Measurements from ENCODE around the gene DLGAP1. TPM values are rescaled to one million over a fixed set of nuclear protein-coding genes. Genes with fewer than 3 reads are reported as not detected.
"Not testable (repeated sequence)": the region's sequence is repeated elsewhere in the genome, so short reads cannot be mapped to it uniquely, and the experiment has no call there.

DLGAP1 gene
- total RNA-seq, 1 donor from 2014 or later, result 0.05 TPM

DNA sequence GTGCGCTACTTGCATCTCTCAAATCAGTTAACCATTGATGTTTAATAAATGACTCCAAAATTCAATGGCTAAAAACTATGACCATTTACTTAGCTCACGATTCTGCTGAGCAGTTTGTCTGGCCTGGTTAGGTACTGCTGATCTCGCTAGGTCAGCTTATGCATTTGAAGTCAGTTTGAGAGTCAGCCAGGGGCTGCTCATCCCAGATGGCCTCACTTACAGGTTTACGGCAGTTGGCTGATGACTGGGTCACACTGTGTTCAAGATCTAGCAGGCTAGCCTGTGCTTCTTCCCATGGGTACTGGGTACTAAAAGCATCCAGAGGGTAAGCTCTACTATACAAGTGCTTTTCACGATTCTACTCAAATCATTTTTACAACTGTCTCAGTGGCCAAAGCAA, 122.1 kb downstream of the DLGAP1 start:
- H3K4me1 Mint-ChIP-seq (ENCODE audit: unreplicated experiment), result no peaks in the 10 kb centered on the region
- peaks cover 7% of the 10 kb centered on the region for H3K9me3 Mint-ChIP-seq (ENCODE audit: unreplicated experiment)
- no peaks in the 10 kb centered on the region for H3K36me3 Mint-ChIP-seq (ENCODE audit: unreplicated experiment)
- no peak for DNase-seq (ENCODE audit: extremely low spot score, unreplicated experiment)
- H3K27ac Mint-ChIP-seq (ENCODE audit: unreplicated experiment), result no peak overlapping the region
- no peak overlapping the region for H3K4me3 Mint-ChIP-seq (ENCODE audit: unreplicated experiment)
- TF ChIP-seq, protein P1, sequence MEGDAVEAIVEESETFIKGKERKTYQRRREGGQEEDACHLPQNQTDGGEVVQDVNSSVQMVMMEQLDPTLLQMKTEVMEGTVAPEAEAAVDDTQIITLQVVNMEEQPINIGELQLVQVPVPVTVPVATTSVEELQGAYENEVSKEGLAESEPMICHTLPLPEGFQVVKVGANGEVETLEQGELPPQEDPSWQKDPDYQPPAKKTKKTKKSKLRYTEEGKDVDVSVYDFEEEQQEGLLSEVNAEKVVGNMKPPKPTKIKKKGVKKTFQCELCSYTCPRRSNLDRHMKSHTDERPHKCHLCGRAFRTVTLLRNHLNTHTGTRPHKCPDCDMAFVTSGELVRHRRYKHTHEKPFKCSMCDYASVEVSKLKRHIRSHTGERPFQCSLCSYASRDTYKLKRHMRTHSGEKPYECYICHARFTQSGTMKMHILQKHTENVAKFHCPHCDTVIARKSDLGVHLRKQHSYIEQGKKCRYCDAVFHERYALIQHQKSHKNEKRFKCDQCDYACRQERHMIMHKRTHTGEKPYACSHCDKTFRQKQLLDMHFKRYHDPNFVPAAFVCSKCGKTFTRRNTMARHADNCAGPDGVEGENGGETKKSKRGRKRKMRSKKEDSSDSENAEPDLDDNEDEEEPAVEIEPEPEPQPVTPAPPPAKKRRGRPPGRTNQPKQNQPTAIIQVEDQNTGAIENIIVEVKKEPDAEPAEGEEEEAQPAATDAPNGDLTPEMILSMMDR (IDR thresholded peaks at IDR 0.05), result no peak
- no peaks in the 10 kb centered on the region for H3K27me3 Mint-ChIP-seq (ENCODE audit: unreplicated experiment)

DNA sequence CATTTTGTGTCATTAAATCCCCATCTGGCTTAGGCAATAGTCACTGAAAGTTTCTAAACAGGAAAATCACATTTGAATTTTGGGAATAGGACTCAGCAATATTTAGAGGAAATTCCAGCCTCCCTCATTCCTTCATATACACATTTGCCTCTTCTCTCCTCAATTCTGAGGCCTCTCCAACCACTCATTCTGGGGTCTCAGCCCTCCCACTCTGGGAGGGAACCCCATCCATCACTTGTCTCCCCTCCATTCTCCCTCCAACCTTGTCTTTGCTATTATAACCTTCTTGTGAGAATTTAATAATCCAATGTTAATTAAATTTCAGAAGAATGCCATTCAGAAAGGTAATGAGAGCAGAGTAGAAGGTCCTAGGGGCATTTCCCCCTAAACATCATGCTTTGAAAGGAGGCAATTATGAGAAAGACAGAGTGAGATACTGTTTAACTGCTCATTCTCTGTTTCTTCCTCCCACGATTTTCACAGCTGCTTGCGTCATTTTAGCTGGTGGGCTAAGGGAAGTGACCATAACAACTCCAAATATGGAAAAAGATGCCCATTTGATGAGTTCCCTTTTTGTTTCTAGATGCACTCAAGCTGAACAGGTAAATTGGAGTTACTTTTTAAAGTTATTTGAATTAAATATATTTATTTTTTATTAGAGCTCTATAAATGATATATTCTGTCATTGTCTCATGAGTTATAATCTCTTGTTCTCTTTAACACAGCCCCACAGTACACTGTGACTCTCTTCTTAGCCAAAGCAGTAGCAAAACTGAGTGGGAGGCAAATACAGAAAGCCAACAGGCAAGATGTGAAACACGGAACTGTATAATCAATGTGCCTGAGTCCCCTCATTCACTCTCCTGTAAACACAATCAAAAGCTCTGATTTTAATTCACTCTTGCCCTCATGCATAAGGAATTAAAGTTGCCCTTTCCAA, 135.1 kb downstream of the DLGAP1 start:
- DNase-seq (ENCODE audit: extremely low spot score, unreplicated experiment), result no peak
- no peaks in the 10 kb centered on the region for H3K36me3 Mint-ChIP-seq (ENCODE audit: unreplicated experiment)
- H3K4me3 Mint-ChIP-seq (ENCODE audit: unreplicated experiment), result no peak overlapping the region
- no peaks in the 10 kb centered on the region for H3K9me3 Mint-ChIP-seq (ENCODE audit: unreplicated experiment)
- H3K27me3 Mint-ChIP-seq (ENCODE audit: unreplicated experiment), result no peaks in the 10 kb centered on the region
- no peaks in the 10 kb centered on the region for H3K4me1 Mint-ChIP-seq (ENCODE audit: unreplicated experiment)
- TF ChIP-seq, protein P1 (IDR thresholded peaks at IDR 0.05), result no peak
- no peak overlapping the region for H3K27ac Mint-ChIP-seq (ENCODE audit: unreplicated experiment)

DNA sequence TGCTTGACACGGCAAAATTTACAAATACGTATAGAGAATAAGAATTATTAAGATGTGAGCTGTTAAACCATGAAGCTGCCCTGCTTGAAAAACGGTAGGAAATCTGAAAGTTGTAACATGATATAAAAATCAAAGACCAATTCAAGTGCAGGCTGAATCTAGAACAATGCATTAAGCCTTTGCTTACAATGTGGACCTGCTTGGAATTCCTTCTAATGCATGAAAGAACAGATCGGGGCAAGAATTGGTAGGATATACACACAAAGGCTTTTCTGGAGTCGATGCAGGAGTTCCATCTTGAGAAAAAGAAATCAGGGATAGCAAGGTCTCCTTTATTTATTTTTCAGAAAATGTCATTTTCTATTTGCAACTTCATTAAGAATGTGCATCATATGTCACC, 136.8 kb downstream of the DLGAP1 start:
- no peak for DNase-seq (ENCODE audit: extremely low spot score, unreplicated experiment)
- no peaks in the 10 kb centered on the region for H3K9me3 Mint-ChIP-seq (ENCODE audit: unreplicated experiment)
- no peak overlapping the region for H3K27ac Mint-ChIP-seq (ENCODE audit: unreplicated experiment)
- no peaks in the 10 kb centered on the region for H3K36me3 Mint-ChIP-seq (ENCODE audit: unreplicated experiment)
- no peaks in the 10 kb centered on the region for H3K4me1 Mint-ChIP-seq (ENCODE audit: unreplicated experiment)
- no peak overlapping the region for H3K4me3 Mint-ChIP-seq (ENCODE audit: unreplicated experiment)
- H3K27me3 Mint-ChIP-seq (ENCODE audit: unreplicated experiment), result no peaks in the 10 kb centered on the region
- TF ChIP-seq, protein P1 (IDR thresholded peaks at IDR 0.05), result no peak

DNA sequence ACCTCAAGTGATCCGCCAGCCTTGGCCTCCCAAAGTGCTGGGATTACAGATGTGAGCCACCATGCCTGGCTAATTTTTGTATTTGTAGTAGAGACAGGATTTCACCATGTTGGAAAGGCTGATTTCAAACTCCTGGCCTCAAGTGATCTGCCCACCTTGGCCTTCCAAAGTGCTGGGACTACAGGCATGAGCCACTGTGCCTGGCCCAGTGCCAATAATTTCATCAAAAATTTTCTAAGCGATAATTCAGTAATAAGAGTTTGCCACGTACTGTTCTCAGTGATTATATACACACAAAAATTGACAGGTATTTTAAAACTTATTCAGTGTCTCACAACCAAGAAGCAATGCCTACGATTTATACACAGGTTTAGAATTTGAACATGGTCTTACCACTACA, 143.2 kb downstream of the DLGAP1 start:
- H3K9me3 Mint-ChIP-seq (ENCODE audit: unreplicated experiment); H3K4me3 Mint-ChIP-seq (ENCODE audit: unreplicated experiment); H3K27ac Mint-ChIP-seq (ENCODE audit: unreplicated experiment); H3K4me1 Mint-ChIP-seq (ENCODE audit: unreplicated experiment); H3K27me3 Mint-ChIP-seq (ENCODE audit: unreplicated experiment); H3K36me3 Mint-ChIP-seq (ENCODE audit: unreplicated experiment); DNase-seq (ENCODE audit: extremely low spot score, unreplicated experiment): not testable (repeated sequence)

DNA sequence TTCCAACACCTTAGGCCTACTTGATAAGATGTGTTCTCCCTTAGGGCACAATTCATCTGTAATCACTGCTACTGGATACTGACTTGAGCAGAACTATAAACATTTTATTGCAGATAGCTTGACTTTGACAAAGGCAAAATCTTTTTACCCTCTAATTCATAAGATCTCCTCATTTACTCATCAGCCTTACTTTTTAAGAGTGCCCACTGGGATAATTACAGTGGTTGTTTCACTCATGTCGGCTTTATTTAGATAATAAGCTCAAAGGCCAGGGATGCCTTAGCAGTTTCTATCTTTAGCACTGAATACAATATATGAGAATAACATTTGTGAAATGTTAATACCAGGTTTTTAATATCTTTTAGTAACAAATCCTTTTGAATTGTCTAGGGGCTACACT, 144.0 kb downstream of the DLGAP1 start:
- TF ChIP-seq, protein P1 (IDR thresholded peaks at IDR 0.05), result no peak
- Mint-ChIP-seq H3K4me1 (ENCODE audit: unreplicated experiment) (no peaks in the 10 kb centered on the region), H3K27me3 (ENCODE audit: unreplicated experiment) (no peaks in the 10 kb centered on the region), H3K27ac (ENCODE audit: unreplicated experiment) (no peak overlapping the region), H3K9me3 (ENCODE audit: unreplicated experiment) (no peaks in the 10 kb centered on the region), H3K36me3 (ENCODE audit: unreplicated experiment) (no peaks in the 10 kb centered on the region), H3K4me3 (ENCODE audit: unreplicated experiment) (no peak overlapping the region)
- no peak for DNase-seq (ENCODE audit: extremely low spot score, unreplicated experiment)
